ENCODE measurements around the gene AHSA1.
"Not testable (repeated sequence)": the region's sequence is repeated elsewhere in the genome, so short reads cannot be mapped to it uniquely, and the experiment has no call there.

DNA sequence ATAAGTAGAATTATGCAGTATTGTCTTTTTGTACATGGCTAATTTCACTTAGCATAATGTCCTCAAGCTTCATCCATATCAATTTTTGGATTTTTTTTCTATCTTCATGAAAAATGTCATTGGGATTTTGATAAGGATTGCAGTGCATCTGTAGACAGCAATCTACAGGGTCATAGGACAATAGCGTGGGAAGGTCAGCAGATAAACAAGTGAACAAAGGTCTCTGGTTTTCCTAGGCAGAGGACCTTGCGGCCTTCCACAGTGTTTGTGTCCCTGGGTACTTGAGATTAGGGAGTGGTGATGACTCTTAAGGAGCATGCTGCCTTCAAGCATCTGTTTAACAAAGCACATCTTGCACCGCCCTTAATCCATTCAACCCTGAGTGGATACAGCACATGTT lies 41.8 kb upstream of the AHSA1 start:
- TF ChIP-seq, protein P1, sequence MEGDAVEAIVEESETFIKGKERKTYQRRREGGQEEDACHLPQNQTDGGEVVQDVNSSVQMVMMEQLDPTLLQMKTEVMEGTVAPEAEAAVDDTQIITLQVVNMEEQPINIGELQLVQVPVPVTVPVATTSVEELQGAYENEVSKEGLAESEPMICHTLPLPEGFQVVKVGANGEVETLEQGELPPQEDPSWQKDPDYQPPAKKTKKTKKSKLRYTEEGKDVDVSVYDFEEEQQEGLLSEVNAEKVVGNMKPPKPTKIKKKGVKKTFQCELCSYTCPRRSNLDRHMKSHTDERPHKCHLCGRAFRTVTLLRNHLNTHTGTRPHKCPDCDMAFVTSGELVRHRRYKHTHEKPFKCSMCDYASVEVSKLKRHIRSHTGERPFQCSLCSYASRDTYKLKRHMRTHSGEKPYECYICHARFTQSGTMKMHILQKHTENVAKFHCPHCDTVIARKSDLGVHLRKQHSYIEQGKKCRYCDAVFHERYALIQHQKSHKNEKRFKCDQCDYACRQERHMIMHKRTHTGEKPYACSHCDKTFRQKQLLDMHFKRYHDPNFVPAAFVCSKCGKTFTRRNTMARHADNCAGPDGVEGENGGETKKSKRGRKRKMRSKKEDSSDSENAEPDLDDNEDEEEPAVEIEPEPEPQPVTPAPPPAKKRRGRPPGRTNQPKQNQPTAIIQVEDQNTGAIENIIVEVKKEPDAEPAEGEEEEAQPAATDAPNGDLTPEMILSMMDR (IDR thresholded peaks at IDR 0.05) = not testable (repeated sequence)
- TF ChIP-seq POLR2A (IDR thresholded peaks at IDR 0.05) = not testable (repeated sequence)
